NOMO-1 treated with DMSO at 0.1 percent for 48 hours (cell line): ENCODE results near the gene CPTP.

ENCODE experiments used
- DNase-seq: peaks from one replicate; lab custom pipeline; 2025; ENCODE audit not compliant: unreplicated experiment; lab: John Stamatoyannopoulos, UW

The CPTP gene

DNA sequence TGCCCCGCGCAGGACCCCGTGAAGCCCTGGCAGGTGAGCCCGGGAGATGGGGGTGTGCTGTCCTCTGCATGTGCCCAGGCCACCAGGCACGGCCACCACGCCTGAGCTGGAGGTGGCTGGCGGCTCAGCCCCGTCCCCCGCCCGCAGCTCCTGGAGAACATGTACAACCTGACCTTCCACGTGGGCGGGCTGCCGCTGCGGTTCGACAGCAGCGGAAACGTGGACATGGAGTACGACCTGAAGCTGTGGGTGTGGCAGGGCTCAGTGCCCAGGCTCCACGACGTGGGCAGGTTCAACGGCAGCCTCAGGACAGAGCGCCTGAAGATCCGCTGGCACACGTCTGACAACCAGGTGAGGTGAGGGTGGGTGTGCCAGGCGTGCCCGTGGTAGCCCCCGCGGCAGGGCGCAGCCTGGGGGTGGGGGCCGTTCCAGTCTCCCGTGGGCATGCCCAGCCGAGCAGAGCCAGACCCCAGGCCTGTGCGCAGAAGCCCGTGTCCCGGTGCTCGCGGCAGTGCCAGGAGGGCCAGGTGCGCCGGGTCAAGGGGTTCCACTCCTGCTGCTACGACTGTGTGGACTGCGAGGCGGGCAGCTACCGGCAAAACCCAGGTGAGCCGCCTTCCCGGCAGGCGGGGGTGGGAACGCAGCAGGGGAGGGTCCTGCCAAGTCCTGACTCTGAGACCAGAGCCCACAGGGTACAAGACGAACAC lies 8.3 kb downstream of the CPTP start:
- DNase-seq: no peak

GRCh38 chr1:1333551-1334241 lies 9.1 kb downstream of the CPTP start:
- DNase-seq: no peak

- DNase-seq: no peak
Observed at GRCh38 chr1:1334835-1335234, 10.2 kb downstream of the CPTP start.

DNA sequence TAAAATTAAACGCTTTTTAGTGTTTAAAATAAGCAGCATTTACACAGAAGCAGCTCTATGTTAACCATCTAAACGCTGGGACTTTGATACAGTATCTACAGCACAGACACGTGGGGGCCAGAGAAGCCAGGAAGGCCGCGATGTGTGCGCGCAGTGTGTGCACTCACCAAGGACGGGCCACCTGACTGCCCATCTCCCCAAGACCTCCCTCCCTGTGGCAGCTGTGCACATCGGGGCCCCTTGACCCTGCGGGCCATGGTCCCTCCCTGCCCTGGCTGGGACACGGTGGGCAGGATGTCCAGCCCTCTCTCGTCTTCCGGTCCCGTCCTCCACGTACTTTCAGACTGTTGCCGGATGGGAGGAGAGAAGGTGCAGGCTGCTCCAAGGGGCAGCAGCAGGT lies 10.7 kb downstream of the CPTP start:
- no peak for DNase-seq

DNA sequence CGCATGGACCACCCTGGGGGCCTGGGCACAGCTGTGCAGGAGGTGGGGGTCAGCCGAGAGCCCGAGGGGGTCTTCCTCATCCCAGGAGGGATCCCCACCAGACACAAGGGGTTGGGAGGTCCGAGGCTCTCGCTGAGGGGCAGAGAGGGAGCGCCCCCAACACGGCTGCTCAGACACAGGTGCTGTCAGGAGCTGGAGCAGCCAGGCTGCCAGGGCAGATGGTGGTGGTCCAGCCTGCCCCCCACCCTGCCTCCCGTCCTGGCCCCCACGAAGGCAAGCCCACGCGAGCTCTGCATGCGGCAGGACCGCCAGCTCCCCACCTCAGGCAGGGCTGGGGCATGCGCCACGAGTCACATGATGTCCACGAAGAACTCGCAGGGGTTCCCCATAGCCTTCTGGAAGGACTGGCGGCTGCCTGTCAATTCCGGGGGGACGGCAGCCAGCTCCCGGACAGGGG lies 11.2 kb downstream of the CPTP start:
- DNase-seq: no peak

DNA sequence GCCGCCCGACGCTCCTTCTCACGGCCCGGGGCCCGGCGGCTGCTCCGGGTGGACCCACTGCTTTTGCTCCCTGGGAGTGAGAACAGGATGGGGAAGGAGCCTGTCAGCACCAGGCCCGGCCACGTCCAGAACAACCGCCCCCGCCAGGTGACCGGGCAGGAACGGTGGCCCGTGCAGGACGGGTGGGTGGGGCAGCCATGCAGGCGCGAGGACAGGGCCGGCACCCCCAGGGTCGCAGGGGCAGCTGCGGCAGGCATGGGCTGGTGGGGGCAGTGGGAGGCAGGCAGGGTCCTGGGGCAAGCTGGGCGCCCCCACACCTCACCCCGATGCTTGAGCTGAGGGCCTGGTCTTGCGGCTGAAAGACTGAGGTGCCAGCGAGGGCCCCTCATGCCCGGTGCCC lies 11.8 kb downstream of the CPTP start:
- no peak for DNase-seq

DNA sequence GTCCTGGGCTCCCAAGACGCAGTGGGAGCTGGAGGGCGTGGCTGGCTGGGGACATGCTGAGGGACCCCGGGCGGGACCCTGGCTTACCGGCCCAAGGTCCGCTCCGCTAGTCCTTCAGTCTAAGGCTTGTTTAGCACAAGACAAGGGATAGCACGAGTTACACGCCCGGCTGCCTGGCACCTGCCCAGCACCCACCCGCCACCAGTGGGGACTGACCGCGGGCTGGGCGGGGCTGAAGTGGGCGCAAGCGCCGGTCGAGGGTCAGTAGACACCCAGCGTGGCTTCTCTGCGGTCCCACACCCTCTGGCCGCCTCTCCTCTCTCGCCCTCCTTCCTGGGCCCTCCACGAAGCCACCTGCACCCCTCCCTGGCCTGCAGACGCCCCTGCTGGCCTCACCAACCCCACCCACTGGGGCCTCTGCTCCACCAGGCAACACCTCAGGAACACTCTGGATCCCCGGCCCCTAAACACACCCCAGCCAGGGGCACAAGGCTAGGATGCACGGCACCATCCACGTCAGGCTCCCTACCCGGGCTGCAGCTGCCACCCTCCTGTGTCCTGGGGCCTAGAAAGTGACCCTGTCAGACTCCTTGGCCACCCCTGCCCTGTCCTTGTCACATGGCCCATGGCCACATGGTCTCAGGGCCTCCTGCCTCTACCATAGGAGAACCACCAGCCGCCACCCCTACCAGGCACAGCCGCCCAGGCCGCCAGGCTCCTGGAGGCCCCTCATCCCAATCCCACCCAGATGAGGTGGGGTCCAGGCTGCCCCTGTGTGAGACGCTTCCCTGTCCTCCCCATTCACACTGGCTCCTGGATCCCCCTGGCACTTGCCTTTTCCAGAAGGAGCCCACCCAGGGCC lies 12.6 kb downstream of the CPTP start:
- no peak for DNase-seq

DNA sequence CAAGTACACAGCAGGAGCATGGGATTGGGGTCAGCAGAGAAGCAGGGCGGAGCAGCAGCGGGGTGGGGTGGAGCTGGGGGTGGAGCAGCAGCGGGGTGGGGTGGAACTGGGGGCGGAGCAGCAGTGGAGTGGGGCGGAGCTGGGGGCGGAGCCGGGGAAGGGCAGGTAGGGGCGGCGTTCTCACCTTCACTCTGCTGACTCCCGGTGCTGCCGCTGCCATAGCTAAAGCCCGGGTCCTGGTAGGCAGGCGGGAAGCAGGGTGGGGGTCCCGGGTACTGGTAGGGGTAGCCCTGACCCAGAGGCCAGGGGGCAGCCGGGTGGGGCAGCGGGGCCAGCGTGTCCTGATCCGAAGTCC lies 13.2 kb downstream of the CPTP start:
- no peak for DNase-seq

DNA sequence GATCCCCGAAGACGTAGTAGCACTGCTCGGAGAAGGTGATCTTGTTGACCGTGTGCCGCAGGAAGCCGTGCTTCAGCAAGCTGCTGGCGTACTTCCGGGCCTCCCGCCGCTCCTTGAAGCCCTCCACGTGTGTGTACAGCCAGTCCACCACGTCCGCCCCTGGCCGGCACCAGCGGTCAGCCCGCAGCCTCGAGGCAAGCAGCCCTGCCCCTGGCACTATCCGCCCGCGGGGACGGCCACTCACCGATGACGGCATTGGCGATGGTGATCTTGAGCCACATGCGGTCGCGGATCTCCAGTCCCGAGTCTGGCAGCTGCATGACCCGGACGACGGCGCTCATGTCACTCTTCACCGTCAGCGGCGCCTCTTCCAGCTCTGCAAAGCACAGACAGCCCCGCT lies 13.7 kb downstream of the CPTP start:
- DNase-seq: no peak

DNA sequence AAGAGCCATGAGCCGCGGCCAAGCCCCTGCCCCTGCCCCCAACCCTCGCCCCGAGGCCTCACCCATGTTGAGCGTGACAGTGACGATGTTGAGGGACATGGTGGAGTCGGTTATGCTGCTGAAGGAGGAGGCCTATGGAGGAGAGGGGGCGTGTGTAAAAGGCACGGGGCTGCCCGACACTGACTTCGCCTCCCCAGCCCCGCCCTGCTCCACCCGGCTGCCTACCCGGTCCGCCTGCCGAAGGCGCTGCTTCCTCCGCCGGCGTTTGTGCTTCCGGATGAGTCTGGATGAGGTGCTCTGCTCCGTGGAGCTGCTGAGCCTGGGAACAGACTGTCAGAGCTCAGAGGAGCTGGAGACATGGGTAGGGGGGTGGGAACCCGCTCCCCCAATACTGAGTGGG lies 15.6 kb downstream of the CPTP start:
- no peak for DNase-seq

GRCh38 chr1:1340791-1341548 lies 16.4 kb downstream of the CPTP start:
- DNase-seq: no peak

- no peak for DNase-seq
Observed at GRCh38 chr1:1341549-1342021, 17.0 kb downstream of the CPTP start.

DNA sequence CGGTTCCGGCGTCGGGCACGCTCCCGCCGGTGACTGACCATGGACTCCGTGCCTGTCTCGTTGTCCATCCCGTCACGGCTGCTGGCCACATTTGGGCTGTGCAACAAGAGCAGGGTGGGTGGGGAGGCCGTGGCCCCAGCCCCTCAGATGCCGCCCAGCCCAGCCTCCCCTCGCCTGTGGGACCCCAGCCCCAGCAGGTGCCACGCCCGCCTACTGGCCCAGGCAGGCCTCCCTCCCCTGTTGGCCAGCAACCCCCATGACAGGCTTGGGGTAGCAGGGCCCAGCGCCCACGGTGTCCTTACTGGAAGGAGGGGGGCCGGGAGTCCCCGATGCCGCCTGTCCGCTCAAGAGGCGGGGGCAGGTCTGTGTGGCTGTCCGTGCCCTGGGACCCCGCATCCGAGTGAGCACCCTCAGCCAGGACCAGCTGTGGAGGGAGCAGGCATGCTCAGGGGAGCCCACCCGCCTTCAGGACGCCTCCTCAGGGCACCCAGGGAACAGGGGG lies 17.5 kb downstream of the CPTP start:
- no peak for DNase-seq

- no peak for DNase-seq
Observed at GRCh38 chr1:1342584-1343115, 18.0 kb downstream of the CPTP start.

GRCh38 chr1:1343811-1344421 lies 19.3 kb downstream of the CPTP start:
- no peak for DNase-seq

DNA sequence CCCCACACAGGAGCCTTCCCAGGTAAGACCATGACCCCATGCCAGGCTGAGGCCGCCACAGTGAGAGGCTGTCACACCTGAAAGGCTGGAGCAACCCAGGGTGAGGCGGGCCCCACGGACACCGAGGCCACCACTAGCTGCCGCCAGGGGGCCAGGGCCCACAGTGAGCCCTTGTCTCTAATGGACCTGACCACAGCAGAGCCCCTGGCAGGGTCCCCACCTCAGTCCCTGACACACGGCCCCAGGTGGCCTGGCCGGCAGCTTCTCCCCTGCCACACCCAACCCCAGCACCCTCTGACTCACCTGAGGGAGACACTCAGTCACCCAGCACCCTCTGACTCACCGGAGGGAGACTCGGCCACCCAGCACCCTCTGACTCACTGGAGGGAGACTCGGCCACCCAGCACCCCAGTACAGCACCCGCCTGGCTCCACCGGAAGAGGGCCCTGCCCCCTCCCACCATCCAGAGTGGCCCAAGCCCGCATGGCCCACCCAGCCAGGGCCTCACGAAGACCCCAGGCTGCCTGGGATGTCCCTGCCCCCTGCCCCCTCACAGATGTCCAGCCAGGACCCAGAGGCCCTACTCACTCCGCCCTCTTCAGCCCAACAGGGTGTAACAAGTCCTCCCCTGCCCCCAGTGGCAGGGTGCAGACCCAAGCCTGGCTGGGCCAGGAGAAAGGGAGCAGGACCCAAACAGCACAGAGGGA lies 20.2 kb downstream of the CPTP start:
- DNase-seq: no peak

GRCh38 chr1:1345384-1345783 lies 20.8 kb downstream of the CPTP start:
- no peak for DNase-seq

DNA sequence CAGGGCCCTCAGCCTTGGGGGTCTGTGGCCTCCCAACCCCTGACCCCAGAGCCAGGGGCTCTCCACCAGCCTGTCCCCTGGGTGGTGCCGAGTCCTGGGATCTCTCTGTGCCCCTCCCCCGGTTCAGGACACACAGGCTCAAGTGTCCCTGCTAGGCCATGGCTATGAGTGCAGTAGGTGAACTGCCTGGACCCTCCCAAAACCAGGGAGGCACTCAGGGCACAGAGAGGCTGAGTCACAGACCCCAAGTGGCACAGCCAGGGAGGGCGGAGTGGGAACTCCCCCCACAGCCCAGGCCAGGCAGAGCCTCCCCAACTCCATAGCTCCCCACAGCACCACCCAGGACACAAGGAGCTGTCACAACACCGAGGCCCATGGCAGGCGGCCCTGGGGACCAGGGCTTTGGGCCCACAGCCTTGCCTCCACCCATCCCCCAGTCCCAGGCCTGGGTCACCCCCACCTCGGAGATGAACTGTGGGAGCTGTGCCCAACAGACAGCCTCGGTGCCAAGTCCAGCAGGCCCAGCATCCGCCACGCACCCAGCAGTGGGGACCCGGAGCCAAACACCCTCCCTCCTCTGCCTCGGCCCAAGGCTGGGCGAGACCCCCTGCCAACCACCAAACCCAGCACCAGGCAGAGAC lies 21.4 kb downstream of the CPTP start:
- DNase-seq: no peak

DNA sequence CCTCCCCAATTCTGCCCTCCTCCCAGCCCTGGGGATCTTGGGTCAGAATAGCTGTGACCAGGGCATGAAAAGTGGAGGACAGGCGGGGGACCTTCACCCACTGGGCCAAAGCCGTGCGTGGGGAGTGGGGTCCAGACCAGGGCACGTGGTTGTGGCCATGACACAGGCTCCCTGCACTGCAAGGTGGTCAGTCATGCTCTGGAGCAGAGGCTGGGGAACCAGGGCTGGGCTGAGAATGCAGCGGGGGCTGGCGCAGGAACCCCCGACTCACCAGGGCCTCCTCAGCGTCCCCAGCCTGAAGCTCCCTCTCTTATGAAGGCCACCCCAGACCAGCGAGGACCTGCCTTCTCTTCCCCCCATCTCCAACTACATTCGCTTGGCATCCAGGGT lies 21.9 kb downstream of the CPTP start:
- DNase-seq: no peak
